Head of caudate nucleus (tissue), 42 donors: ENCODE measurements around the gene XYLT2.

Experiments used
- DNase-seq, 42 donors: peaks; one replicate each; pipeline versions ENCODE4 v3.0.0 to v3.0.0-alpha.2; 2020 to 2021; ENCODE audit warnings: mixed read lengths in 7 of 42
- intact Hi-C: fragments of 100-400 bp; cut with DNase I; formaldehyde crosslinking; loops from one replicate; pipeline ENCODE4 v1.15.0; 2022

The XYLT2 gene

GRCh38 chr17:50346313-50347116, 589 bp downstream of the XYLT2 start:
- intact Hi-C loops = no loop called here
- DNase-seq = peak in 21 of 42 donors; percentile 11 to 58 (median 36)

GRCh38 chr17:50347117-50347893, 1.4 kb downstream of the XYLT2 start:
- intact Hi-C loops = no loop called here
- DNase-seq = peak in 3 of 42 donors; percentile 26 to 32 (median 30)

- no peak for DNase-seq
- intact Hi-C loops = no loop called here
Observed at GRCh38 chr17:50347894-50348291, 2.0 kb downstream of the XYLT2 start.

GRCh38 chr17:50348522-50349242, 2.8 kb downstream of the XYLT2 start:
- intact Hi-C loops = no loop called here
- peak in 5 of 42 donors; percentile 2 to 24 (median 8) for DNase-seq

GRCh38 chr17:50349243-50349600, 3.3 kb downstream of the XYLT2 start:
- DNase-seq = peak in 5 of 42 donors; percentile 6 to 33 (median 7)
- intact Hi-C loops = no loop called here

GRCh38 chr17:50350733-50351132, 4.8 kb downstream of the XYLT2 start:
- DNase-seq = peak in 4 of 42 donors; percentile 1 to 15 (median 7)
- intact Hi-C loops = no loop called here

GRCh38 chr17:50352072-50352692, 6.3 kb downstream of the XYLT2 start:
- DNase-seq = peak in 5 of 42 donors; percentile 7 to 41 (median 31)
- intact Hi-C loops = no loop called here

GRCh38 chr17:50352693-50353599, 7.0 kb downstream of the XYLT2 start:
- intact Hi-C loops = no loop called here
- DNase-seq = peak in 5 of 42 donors; percentile 4 to 27 (median 24)

GRCh38 chr17:50353600-50354195, 7.8 kb downstream of the XYLT2 start:
- intact Hi-C loops = no loop called here
- DNase-seq = peak in 3 of 42 donors; percentile 13 to 28 (median 14)

- intact Hi-C loops = no loop called here
- peak in 3 of 42 donors; percentile 6 to 33 (median 11) for DNase-seq
Observed at GRCh38 chr17:50354198-50354597, 8.3 kb downstream of the XYLT2 start.

- intact Hi-C loops = no loop called here
- DNase-seq = peak in 4 of 42 donors; percentile 13 to 28 (median 19)
Observed at GRCh38 chr17:50354776-50355175, 8.8 kb downstream of the XYLT2 start.

GRCh38 chr17:50355336-50355700, 9.4 kb downstream of the XYLT2 start:
- intact Hi-C loops = no loop called here
- DNase-seq = peak in 4 of 42 donors; percentile 9 to 32 (median 14)

- peak in 5 of 42 donors; percentile 6 to 32 (median 17) for DNase-seq
- intact Hi-C loops = no loop called here
Observed at GRCh38 chr17:50355701-50356341, 9.9 kb downstream of the XYLT2 start.

GRCh38 chr17:50356418-50356817, 10.5 kb downstream of the XYLT2 start:
- peak in 5 of 42 donors; percentile 6 to 41 (median 10) for DNase-seq
- intact Hi-C loops = no loop called here

GRCh38 chr17:50356892-50357510, 11.1 kb downstream of the XYLT2 start:
- intact Hi-C loops = no loop called here
- DNase-seq = peak in 3 of 42 donors; percentile 4 to 30 (median 11)

- peak in 1 of 42 donors; percentile 27 for DNase-seq
- intact Hi-C loops = no loop called here
Observed at GRCh38 chr17:50358177-50358576, 12.3 kb downstream of the XYLT2 start.
